Kidney capillary endothelial cell (primary cell): Measurements from ENCODE around the gene TFEB.
A peak's percentile ranks its signal among the peaks of the same experiment; 100 is the strongest.

Source experiments
- DNase-seq: peaks from one replicate; pipeline ENCODE4 v3.0.0-alpha.2; 2018; ENCODE audit warnings: low spot score

Gene TFEB

DNA sequence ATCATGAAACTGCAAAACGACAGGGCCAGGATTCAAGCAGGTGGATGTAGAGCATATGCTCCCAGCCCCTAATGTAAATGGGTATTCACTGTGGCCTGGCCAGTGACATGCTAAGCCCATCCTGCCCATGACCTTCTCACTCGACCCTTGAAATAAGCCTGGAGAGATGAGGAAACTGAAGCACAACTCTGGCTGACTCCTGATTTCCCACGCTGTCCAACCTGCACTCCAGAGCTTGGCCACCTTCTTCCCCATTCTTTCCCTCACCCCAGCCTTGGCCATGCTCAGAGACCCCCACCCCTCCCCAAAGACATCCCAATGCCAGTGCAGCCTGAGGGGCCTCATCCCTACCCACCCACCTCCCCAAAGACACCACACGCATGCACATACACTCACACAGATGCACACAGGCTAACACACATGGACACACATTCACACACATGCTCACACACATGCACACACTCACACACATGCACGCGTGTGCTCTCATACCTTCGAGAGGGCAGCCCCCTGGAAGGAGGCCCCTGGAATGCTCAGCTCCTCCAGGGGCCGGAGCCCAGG lies 12.4 kb downstream of the TFEB start:
- no peak for DNase-seq

DNA sequence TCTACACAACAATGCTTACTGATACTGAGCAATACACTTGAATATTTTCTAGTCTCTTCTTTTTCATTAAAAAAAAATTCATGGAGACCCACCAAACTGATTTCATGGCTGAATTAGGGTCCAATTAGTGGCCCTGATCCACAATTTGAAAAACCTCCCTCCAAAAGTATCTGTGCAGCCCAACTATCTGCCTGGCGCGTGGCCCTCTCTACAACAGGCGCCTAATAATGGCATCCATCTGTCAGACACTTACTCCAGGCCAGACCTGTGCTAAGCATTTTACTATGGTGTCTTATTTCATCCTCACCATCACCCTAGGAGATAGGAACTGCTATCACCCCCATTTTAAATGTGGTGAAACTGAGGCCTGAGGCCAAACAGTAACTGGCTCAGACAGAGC lies 14.0 kb downstream of the TFEB start:
- DNase-seq: no peak

DNA sequence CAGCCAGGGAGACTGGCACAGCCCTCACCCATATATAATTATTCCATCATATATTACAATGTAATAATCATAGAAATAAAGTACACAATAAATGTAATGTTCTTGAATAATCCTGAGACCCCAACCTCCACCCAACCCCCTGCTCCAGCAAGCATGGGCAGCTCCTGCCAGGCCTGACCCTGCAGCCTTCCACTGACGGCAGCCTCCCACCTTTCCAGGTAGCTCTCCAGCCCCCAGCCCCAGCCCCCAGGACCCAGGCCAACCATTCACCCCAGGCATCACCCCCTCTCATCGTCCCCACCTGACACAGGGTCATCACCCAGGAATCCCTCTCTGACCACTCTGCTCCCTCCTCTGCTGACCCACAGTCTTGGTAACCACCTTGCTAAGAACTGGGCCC lies 14.6 kb downstream of the TFEB start:
- DNase-seq: no peak

DNA sequence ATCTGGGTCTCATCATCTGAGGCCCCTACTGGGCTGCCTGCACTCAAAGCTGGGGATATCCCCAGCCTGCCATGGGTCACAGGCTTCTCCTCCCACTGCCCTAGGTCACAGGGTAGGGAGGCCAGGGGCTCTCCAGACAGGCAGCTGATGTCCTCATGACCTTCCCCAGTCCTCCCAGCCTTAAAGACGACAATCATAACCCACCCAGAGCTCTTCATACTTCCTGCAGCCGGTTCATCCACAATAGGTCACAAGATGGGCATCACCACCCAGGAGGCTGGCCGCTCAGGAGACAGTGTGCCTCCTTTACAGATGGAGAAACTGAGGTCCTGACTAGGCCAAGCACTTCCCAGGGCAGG lies 15.2 kb downstream of the TFEB start:
- DNase-seq: no peak

DNA sequence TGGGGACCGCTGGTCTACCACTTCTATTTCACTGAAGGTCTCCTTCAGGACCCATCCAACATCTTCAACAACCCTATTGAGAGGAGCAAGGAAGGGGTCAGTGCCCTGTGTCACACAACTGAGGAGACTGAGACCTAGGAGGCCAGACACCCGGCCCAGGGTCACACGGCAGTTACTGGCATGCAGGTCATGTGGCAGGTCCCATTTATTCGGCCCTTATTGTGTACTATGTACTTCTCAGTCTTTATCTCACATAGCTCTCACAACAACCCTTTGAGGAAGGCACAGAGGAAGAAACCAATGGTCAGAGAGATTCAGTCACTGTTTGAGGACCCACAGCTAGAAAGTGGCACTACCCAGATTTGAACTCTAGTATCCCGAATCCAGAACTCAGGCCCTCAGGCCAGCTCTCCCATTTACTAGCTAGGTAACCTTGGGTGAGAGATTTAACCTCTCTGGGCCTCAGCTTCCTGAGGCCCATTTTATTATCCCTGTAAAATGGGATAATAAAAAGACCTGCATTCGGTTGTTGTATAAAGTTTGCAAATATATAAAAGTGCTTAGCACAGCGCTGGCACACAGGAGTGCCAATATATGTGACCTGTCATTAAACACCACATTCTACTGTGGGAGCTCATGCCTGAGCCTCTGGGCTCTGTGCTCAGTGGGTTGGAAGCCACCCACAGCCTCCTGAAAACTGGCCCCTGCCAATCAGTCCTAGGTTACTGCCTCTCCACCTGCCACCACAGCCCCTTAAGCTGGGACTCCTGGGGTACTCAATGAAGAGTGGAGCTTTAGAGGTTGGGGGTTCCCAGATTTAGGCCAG lies 15.8 kb downstream of the TFEB start:
- DNase-seq: no peak

DNA sequence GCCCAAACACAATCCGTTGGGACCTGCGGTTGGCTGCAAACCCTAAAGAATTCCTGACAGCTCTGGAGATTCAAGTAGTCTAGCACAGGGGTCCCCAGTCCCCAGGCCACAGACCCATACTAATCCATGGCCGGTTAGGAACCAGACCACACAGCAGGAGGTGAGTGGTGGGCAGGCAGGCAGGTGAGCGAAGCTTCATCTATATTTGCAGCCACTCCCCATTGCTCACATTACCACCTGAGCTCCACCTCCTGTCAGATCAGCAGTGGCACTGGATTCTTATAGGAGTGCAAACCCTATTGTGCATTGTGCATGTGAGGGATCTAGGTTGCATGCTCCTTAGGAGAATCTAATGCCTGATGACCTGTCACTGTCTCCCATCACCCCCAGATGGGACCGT lies 16.6 kb downstream of the TFEB start:
- DNase-seq: no peak

DNA sequence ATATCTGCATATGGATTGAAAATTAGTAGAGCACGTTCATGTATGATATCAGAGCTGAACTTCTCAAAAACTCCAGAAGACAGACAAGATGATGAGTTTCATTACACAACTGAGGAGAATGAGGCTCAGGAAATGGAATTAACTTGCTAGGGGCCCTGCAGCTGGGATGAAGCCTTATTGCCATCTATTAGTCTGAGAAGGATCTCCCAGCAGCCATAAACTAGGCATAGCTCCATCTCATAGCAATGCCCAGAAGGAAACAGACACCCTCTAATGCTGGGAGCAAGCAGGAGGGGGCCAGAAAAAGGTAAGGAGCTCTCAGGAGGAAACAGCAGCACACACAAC lies 18.0 kb downstream of the TFEB start:
- no peak for DNase-seq

DNA sequence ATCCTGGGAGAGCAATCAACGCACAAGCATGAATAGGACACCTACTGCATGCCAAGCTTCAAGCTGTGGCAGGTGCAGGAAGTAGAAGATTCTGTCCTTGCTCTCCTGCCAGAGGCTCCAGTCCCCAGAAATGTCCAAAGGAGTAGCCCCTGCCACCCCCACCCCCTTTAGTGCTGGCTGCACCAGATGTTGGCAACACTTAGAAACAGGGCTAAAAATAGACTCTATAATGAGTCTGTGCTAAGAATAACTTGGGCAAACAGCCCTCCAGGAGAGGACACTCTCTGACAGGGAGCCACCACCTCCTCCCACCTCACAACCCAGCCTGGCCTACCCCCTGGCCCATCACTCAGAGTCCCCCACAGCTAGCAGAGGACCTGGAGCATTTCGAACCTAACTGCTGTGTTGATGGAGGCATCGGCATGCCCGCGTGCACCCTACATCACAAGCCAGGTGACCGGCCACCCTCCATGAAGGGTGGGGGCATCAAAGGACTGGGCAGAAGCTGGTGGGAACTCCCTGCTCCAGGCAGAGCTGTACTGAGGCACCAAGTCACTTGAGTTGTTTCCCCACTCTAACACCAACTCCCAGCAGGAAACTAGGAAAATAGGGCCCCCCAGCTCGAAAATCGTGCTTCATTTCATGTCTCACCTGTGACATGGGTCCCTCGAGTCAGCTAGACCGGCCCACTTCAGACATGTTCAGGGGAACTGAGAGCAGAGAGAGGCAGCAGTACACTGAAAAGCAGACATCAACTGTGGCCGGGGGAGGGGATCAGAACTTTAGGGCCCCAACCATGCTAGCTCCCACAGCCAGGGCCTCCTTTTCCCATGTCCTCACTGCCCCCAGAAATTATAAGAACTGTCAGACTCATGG lies 18.7 kb downstream of the TFEB start:
- DNase-seq: no peak

DNA sequence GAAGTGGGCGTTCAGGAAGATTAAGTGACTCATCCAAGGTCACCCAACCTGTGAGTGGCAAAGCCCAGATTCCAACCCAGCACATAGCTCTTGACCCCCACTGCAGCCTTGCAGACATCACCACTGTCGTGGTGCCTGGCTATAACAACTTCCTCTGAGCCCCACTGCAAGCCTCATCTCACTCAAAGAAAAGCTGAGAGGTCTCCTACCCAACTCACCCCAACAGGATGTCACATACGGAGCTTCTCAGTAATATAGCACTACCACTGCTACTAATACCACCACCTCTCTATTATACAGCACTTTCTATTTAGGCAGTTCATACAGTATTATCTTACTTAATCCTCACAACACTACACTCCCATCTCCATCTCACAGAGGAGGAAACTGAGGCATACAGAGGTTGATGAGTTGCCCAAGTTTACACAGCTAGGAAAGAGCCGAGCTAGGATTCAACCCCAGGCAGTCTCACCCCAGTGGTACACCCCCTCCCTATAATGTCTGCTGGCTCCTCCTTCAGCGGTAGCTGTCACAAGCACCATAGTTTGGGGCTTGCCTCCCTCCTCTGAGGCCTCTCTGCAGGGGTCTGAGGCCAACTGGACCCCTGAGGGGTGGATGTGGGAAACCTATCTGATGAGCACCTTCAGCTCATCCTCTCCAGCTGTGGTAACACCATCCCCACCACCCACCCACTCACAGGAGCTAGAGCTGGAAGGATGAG lies 19.5 kb downstream of the TFEB start:
- DNase-seq: no peak

DNA sequence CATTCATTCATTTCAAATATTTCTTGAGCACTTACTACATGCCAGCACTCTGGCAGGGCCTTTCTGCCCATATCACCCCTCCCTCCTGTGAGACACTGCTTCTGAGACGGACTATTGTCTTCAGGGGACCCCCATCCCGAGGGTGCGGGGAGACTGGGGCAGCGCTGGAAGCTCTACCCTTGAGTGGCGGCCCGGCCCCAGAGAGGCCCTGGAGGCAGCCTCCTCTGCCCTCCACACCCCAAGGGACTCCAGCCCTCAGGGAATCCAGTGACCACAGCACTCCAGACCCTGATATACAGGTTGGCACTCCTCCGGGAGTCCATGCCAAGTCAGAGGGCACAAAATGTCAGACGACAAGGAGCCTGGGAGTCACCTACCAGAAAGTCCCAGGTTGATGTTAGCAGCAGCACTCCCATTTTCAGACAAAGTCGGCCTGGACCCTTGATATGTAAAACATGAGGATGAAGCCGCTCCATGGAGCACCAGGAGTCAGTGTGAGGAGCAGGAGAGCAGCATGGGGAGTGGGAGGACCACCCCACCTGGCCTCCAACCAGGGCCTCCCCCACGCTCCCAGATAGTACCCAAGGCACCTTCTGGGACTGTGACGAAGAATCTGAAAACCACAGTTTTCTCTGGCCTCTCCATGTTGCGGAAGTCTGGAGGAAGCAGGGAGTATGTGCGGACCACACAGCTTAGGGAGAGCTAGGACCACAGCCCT lies 20.7 kb downstream of the TFEB start:
- no peak for DNase-seq

DNA sequence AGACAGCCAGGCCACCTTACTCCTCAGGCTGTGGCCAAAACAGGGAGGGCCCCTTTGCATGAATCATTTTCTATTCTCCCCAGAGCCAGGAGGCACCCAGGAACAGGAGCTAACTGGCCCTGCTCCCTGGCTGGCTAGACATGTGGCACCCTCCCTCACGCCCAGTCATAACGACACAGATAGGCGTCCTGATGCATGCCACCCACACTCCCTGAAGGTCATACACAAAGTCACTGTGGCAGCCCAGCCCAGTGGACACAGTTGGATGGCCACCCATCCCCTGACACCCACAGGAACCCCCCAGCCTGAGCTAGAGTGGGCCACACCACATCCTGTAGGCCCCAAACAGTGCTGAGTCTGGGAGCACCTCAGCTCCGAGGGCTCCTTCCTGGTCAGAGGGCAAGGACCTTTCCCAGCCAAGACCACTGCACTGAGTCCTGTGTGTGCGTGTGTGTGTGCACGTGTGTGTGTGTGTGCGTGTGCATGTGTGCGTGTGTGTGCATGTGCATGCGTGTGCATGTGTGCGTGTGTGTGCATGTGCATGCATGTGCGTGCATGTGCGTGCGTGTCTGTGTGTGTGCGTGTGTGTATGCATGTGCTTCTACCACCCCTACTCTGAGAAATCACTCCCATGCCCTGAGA lies 21.6 kb downstream of the TFEB start:
- DNase-seq: no peak

DNA sequence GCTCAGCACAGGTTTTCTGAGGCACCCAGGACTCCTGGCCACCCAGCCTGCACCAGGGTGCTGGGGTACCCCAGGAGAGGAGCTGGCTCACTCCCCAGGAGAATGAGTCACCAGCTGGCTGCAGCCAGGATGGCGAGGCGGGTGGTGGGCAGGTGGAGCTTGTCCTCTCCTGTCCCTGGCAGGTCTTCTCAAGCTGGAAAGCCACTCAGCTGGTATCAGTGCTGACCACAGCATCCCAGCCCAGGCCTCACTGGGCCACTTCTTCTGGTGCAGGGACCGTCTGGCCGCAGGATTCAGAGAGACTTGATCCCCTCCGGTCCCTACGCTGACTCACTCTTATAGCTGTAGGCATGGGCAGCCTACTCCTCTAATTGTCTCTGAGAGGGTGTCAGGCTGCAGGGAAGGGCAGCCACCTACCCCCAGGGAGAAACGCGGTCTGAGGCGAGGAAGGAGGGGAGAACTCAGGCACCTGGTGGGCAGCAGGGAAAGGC lies 22.2 kb downstream of the TFEB start:
- DNase-seq: no peak

DNA sequence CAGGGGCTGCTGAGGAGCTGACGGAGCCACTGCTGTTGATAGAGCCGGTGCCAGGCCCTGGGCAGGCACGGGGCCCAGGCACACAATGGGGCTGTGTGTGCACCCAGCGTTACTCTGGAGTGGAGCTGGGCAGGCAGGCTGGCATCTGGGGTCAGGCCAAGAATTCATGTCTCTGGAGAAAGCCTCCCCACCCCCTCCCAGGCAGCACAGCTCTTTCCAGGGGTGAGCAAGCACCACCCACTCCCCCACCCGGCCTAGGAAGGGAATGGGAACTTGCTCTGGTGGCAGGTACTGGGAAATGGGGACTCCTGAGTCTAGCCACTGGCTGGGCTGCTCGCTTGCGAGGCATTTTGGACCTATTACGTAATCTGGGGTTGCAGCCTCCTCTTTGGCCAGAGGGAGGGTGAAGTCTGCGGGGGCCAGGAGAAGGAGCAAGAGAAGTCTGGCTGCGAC lies 22.7 kb downstream of the TFEB start:
- DNase-seq: no peak

DNA sequence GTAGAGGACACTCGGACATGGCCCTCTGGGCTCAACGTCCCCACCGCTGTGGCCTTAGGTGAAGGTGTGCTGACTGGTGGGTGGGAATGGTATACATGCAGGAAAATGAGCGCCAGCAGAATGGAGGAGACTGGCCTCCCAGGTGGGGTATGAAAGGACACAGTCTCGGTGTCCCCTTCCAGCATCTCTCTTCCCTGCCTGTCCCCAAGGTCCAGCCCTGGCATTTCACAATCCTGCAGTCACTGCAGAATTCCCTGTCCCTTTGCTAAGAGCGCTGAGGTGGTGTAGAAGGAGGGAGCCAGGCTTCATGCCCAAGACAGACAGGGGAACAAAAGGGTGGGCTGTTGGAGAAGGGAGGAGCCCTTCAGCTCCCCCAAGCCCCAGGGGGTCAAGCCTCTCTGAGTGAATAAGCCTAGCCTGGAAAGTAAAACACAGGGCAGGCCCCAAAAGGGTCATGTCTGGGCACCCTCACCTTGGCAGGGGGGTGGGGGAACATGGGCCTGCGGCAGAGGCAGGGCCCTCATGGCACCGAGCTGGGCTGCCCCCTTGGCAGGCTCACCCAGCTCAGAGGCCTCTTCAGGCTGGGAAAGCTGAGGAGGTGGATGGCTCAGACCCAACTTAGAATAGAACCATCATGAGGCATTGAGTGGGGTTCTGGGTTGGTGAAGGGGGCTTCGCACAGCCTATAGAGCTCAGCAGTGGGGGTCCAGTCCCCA lies 23.9 kb downstream of the TFEB start:
- no peak for DNase-seq

DNA sequence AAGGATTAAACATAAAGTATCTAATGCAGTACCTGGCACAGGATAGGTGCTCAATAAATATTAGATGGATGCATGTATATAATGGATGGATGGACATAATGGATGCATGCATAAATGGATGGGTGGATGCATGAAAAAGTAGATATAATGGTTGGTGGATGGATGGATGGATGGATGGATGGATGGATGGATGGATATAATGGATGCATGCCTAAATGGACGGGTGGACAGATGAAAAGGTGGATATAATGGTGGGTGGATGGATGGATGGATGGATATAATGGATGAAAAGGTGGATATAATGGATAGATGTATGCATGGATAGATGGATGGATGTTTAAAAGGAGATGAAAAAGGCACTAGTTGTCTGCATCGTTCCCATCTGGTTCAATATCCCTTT lies 26.0 kb downstream of the TFEB start:
- DNase-seq: no peak

DNA sequence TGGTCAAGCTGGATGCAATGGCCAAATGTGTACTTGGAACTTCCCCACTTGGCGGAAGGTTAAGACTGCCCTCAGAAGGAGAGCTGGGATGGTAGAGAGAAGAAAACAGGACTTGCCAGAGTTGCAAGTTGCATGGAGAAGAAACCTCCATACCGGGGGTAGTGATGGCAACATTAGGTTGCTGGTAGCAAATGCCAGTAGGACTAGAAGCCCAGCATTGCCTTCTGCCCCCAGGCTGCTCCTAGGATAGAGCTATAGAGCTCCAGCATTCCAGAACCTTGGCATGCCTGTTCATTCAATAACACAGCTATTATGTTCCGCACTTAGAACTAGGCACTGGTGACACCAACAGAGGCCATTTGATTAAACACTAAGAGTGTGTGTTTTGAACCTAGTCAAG lies 26.6 kb downstream of the TFEB start:
- no peak for DNase-seq

DNA sequence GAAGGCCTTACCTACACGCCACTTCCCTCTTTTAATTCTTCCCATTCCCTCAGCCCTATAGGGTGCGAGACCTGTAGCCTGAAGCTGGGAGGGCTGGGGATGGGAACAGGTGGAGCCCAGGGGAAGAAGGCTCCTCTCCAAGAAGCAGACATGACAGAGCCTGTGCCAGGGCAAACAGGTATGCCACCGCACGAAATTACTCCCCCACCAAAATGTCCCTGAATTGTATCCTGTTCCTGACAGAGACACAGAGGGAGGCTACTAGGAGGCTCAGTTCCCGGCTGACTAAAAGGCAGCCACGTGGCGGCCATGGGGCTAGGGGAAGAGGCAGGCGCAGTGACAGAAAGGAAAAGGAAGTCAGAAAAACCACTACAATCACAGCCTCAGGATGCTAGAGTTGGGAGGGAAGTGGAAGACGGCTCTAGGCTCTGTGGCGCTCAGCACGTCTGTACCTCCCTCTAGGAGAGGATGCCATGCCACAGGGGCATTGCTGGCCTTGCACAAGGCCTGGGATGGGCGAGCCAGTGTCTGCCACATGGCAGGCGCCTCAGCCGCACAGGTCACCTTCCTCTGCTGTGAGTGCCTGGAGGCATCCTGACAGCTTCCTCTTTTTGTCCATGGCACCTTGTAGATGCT lies 27.7 kb downstream of the TFEB start:
- peak; percentile 34 for DNase-seq

DNA sequence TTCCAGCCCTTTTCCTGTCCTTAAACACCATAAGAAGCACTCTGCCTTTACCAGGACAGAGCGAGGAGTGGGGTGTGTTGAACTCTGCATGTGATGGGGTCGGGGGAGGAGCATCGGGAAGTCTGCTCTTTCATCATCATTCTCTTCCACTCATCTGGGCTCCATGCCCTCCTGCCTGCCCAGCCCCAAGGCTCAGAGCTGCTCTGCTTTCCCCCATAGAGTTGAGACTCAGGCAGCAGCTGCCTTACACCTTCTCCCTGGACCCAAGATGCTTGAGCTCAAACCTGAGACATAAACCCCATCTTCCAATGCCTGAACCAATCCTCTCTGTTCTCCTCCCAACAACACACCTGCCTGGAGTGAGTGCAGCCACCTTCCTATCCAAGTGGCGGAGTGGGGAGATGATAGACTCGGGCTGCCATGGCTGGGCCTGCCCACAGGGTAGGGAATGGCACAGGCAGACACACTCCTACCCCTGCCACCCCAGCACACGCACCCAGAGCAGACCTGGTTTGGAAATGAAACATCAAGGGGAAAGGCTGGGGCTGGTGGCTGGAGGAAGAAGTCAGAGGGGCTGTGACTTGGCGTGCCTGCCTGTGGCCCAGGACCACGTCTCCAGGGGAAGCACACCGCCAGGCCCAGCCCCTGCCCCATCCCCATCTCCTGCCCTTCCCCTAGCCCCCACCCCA lies 28.4 kb downstream of the TFEB start:
- DNase-seq: no peak
